GM23248 (cell line): Measurements from ENCODE around the gene SCAPER. TPM values are rescaled to one million over a fixed set of nuclear protein-coding genes. Genes with fewer than 3 reads are reported as not detected.

Experiments used
- DNase-seq: peaks from one replicate; pipeline ENCODE4 v3.0.0-alpha.2; 2015
- H2AFZ ChIP-seq: fragments of 200-600 bp; sonication (generic); 2 replicates; pipeline ENCODE4 v1.6.1; 2016; ENCODE audit warnings: antibody characterized with exemption
- H3F3A ChIP-seq: fragments of 200-600 bp; sonication (generic); 2 replicates; pipeline ENCODE4 v1.6.1; 2016; ENCODE audit warnings: mild to moderate bottlenecking, antibody characterized with exemption, mixed run types; ENCODE audit not compliant: insufficient read depth
- H3K27ac ChIP-seq: fragments of 200-600 bp; sonication (generic); 2 replicates; pipeline ENCODE4 v1.5.1; 2016; ENCODE audit warnings: mild to moderate bottlenecking
- H3K27me3 ChIP-seq: fragments of 200-600 bp; sonication (generic); replicated peaks from 2 replicates; pipeline ENCODE4 v1.6.1; 2016; ENCODE audit warnings: mild to moderate bottlenecking; ENCODE audit not compliant: insufficient read depth
- H3K36me3 ChIP-seq: fragments of 200-600 bp; sonication (generic); 2 replicates; pipeline ENCODE4 v1.6.1; 2016; ENCODE audit warnings: low read depth, mild to moderate bottlenecking
- H3K4me1 ChIP-seq: fragments of 200-600 bp; sonication (generic); 2 replicates; pipeline ENCODE4 v1.6.1; 2016; ENCODE audit warnings: mild to moderate bottlenecking; ENCODE audit not compliant: insufficient read depth
- H3K4me2 ChIP-seq: fragments of 200-600 bp; sonication (generic); one replicate; pipeline ENCODE4 v1.6.1; 2016; ENCODE audit warnings: mild to moderate bottlenecking; ENCODE audit not compliant: unreplicated experiment
- H3K4me3 ChIP-seq: fragments of 200-600 bp; sonication (generic); 2 replicates; pipeline ENCODE4 v1.5.1; 2016; ENCODE audit warnings: mild to moderate bottlenecking
- H3K79me2 ChIP-seq: fragments of 200-600 bp; sonication (generic); 2 replicates; pipeline ENCODE4 v1.6.1; 2016; ENCODE audit warnings: mild to moderate bottlenecking; ENCODE audit not compliant: insufficient read depth
- H3K9ac ChIP-seq: fragments of 200-600 bp; sonication (generic); 2 replicates; pipeline ENCODE4 v1.6.1; 2016; ENCODE audit warnings: mild to moderate bottlenecking
- H3K9me2 ChIP-seq: fragments of 200-600 bp; sonication (generic); 2 replicates; pipeline ENCODE4 v1.6.1; 2016; ENCODE audit warnings: mixed run types, mild to moderate bottlenecking, moderate library complexity; ENCODE audit not compliant: insufficient read depth
- H3K9me3 ChIP-seq: fragments of 200-600 bp; sonication (generic); one replicate; pipeline ENCODE4 v1.6.1; 2017; ENCODE audit warnings: low read depth
- H4K20me1 ChIP-seq: fragments of 200-600 bp; sonication (generic); 2 replicates; pipeline ENCODE4 v1.6.0; 2016; ENCODE audit not compliant: insufficient read depth
- EZH2 ChIP-seq: fragments of 200-600 bp; sonication (generic); IDR thresholded peaks from 2 replicates; pipeline ENCODE4 v1.6.1; 2018; ENCODE audit warnings: antibody characterized with exemption, mild to moderate bottlenecking; ENCODE audit not compliant: insufficient read depth, poor library complexity, severe bottlenecking
- EZH2phosphoT487 ChIP-seq: fragments of 200-600 bp; sonication (generic); IDR thresholded peaks from 2 replicates; pipeline ENCODE4 v1.6.1; 2018; ENCODE audit warnings: antibody characterized with exemption, moderate library complexity, mild to moderate bottlenecking, low read depth; ENCODE audit not compliant: insufficient read depth
- WGBS, 2 experiments: methylation state at CpG; one replicate each; pipeline ENCODE4 v1.1.6; 2015 to 2017; ENCODE audit warnings: low lambda C conversion rate in 2 of 2, low coverage in 1 of 2; ENCODE audit errors: missing lambda C conversion rate in 2 of 2; 5-methylcytosine and 5-hydroxymethylcytosine counted together
- in situ Hi-C: fragments of 300-500 bp; cut with MboI; formaldehyde crosslinking; loops from 2 replicates; pipeline ENCODE4 v1.15.0; 2020
- polyA plus RNA-seq: library from polyadenylated mRNA; unstranded; fragments of >200 nt; fragmentation: Nextera tagmentation; extraction: Ambion mirVana; gene quantifications from 2 replicates; pipeline ENCODE4 v1.2.1, GENCODE V29; 2016
- total RNA-seq: library from RNA; depleted of rRNA; stranded (reverse); fragments of >200 nt; shearing (Covaris generic); gene quantifications from 2 replicates; pipeline ENCODE4 v1.2.3, GENCODE V29; 2014

The SCAPER gene
- total and polyA plus RNA-seq, 2 experiments from 2014 or later, result 5.9 to 7.8 TPM

GRCh38 chr15:76354823-76355440 is 550.2 kb downstream of the SCAPER start:
- Histone ChIP-seq H3K79me2 (no peaks in the 10 kb centered on the region), H4K20me1 (no peaks in the 10 kb centered on the region), H2AFZ (no peak overlapping the region), H3K4me1 (no peaks in the 10 kb centered on the region), H3F3A (peaks cover 2% of the 10 kb centered on the region; the same call in 1 of the 2 replicates), H3K4me3 (no peak overlapping the region), H3K9me2 (no peaks in the 10 kb centered on the region), H3K36me3 (no peaks in the 10 kb centered on the region), H3K4me2 (no peak overlapping the region), H3K27ac (no peak overlapping the region), H3K27me3 (no peaks in the 10 kb centered on the region), H3K9me3 (no peaks in the 10 kb centered on the region), H3K9ac (no peak overlapping the region)
- DNase-seq, result no peak
- WGBS, 2 experiments, result 75 to 76% methylated on average over 3 of the region's 3 CpGs
- in situ Hi-C loops, result no loop called here
- no peak for TF ChIP-seq EZH2
- TF ChIP-seq EZH2phosphoT487, result no peak

DNA sequence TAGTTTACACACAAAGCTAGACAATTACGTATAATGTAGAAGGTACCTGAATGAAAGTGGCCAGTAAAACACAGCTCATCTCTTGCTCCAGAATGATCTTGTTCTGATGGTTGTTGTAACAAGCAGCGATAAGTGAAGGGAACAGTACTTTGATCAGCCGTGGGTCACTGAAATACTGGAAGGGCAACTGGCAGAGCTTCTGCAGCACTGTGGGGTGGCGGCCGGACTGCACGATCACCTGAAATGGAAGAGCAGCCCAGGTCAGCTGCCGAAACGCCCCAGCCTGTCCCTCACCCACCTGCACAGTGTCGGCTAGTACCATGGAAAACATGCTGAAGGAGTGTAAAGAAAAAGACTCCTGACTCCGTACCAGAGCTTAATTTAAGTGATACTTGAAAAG is 551.2 kb downstream of the SCAPER start:
- 91 to 92% methylated on average over 10 of the region's 10 CpGs for WGBS, 2 experiments
- in situ Hi-C loops, result no loop called here

GRCh38 chr15:76353023-76353577 is 552.0 kb downstream of the SCAPER start:
- WGBS, 2 experiments, result 97 to 100% methylated on average over 1 of the region's 1 CpG
- H4K20me1 ChIP-seq, result no peaks in the 10 kb centered on the region
- TF ChIP-seq EZH2phosphoT487, result no peak
- no peak for TF ChIP-seq EZH2

More for the DNA sequence above, 551.2 kb downstream of the SCAPER start:
- Histone ChIP-seq H3K9ac (no peak overlapping the region), H3F3A (peaks cover 7% of the 10 kb centered on the region; the same call in 1 of the 2 replicates), H3K79me2 (no peaks in the 10 kb centered on the region), H3K9me3 (no peaks in the 10 kb centered on the region), H2AFZ (no peak overlapping the region), H3K27ac (no peak overlapping the region), H3K4me1 (no peaks in the 10 kb centered on the region), H3K4me2 (no peak overlapping the region), H3K9me2 (no peaks in the 10 kb centered on the region), H3K27me3 (no peaks in the 10 kb centered on the region), H4K20me1 (no peaks in the 10 kb centered on the region), H3K4me3 (no peak overlapping the region), H3K36me3 (no peaks in the 10 kb centered on the region)
- TF ChIP-seq EZH2phosphoT487 (no peak), EZH2 (no peak)
- no peak for DNase-seq

GRCh38 chr15:76349301-76350070 is 555.7 kb downstream of the SCAPER start:
- Histone ChIP-seq H3K79me2 (no peaks in the 10 kb centered on the region), H3K4me2 (no peak overlapping the region), H3K9me3 (no peaks in the 10 kb centered on the region), H3K36me3 (no peaks in the 10 kb centered on the region), H3K4me1 (no peaks in the 10 kb centered on the region), H3K9me2 (no peaks in the 10 kb centered on the region), H3K27ac (no peak overlapping the region), H3K9ac (no peak overlapping the region), H4K20me1 (no peaks in the 10 kb centered on the region), H3K4me3 (no peak overlapping the region), H3K27me3 (peaks cover 24% of the 10 kb centered on the region), H2AFZ (no peak overlapping the region), H3F3A (peaks cover 7% of the 10 kb centered on the region; the same call in 1 of the 2 replicates)
- peak; percentile 48 for DNase-seq
- TF ChIP-seq EZH2, result no peak
- no peak for TF ChIP-seq EZH2phosphoT487
- 92 to 98% methylated on average over 1 of the region's 1 CpG for WGBS, 2 experiments
- in situ Hi-C loops, result no loop called here

More at GRCh38 chr15:76353023-76353577, 552.0 kb downstream of the SCAPER start:
- Histone ChIP-seq H3K4me2 (no peak overlapping the region), H3K27me3 (no peaks in the 10 kb centered on the region), H3K9me3 (no peaks in the 10 kb centered on the region), H2AFZ (no peak overlapping the region), H3K36me3 (no peaks in the 10 kb centered on the region), H3K4me1 (no peaks in the 10 kb centered on the region), H3K79me2 (no peaks in the 10 kb centered on the region), H3K9ac (no peak overlapping the region), H3K27ac (no peak overlapping the region), H3F3A (peaks cover 7% of the 10 kb centered on the region; the same call in 1 of the 2 replicates), H3K9me2 (no peaks in the 10 kb centered on the region), H3K4me3 (no peak overlapping the region)
- in situ Hi-C loops, result no loop called here
- DNase-seq, result no peak
